ENCODE data around the gene MARCHF3.

The MARCHF3 gene

DNA sequence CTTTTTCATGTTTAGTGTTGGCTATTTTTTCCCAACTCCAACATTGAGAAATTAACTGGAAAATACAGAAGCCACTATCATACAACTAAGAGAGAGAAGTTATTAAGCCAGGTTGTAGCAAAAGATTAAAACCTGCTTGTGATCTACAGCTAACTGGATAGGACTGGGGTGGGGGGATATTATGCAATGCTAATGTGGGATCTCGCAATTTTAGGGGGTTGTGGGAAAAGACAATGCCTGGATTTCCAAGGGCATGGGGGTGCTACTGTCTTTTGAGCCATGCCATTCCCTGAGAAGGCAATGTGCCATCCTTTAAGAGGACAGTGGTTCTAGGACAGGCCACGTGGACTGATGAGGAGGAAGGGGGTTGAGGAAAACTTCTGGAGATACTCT is 46.5 kb downstream of the MARCHF3 start:
- no peak for DNase-seq (ENCODE audit: low read depth, low spot score)

DNA sequence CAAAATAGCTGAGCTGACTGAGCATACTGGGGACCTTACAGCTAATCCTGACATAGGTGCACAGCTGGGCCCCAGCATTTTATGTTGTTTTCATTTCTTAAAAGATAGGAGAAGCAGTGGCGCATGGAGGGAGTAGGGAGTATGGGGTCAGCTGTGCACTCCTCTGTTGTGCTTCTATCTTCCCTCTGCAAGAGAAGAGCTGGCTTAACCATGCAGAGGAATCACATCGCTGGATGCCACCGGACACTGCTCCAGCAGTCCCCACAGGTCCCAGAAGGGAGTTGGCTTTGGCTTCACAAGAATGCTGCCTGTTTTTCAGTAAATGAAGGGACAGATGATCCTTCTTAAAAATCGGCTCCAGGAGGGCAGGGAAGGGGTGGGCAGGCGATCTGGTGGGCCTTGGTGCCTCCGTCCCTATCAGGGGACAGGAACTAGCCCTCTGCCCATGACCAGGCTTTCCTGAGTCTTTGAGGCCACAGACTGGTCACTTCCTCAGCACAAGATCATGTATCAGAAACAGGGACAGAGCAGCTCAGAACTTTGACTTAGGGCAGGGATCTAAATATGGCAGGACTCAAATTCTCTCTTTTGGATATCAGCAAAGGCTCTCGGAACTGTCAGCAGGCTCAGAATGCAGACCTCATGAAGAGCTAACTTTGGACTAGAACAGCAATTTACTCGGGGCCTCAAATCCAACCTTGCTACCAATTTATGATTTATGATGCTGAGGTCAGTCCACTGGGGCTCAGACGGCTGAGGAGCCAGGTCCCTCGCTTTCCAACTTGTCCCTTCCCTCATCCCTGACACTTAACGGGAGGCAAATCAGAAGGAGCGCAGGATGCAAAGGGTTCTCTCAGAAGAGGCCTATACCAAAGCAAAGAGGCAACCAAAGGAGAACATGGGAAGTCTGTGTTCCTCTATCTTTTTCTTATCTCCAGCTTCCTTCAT is 47.2 kb downstream of the MARCHF3 start:
- no peak for DNase-seq (ENCODE audit: low read depth, low spot score)

DNA sequence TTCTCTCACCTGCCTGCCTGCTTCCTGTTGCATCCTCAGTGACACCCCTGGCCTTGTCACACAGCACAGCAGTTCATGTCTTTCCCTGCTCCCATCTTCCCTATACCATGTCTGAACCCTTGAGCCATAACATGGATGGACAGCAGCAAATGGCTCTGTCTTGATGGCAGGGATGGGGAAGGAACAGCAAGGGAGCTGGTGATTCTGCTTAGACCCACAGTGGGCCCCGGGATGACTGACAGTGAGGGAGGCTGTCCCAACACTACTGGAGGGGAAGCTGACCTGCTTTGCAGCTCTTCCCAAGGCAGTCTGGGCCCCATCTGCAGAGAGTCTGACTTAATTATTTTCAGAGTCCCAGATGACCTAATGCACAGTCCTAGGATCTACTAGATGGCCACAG is 48.2 kb downstream of the MARCHF3 start:
- no peak for DNase-seq (ENCODE audit: low read depth, low spot score)

DNA sequence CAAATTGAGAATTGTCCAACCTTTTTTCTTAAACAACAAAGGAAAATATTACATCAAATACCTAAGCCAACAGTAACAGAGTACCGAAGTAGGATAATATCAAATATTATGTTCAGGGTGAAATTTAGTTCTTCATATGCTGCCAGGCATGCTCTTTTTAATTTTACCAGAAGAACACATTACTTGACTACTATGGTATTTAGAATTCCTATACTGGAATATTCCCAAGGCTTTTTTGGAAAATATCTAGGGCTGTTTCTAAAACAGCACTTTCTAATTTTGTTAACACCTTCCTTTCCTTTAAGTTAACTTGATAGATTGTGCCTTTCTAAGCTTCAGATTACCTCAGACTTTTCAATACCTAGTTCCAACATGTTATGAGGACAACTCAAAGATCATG is 48.7 kb downstream of the MARCHF3 start:
- DNase-seq (ENCODE audit: low read depth, low spot score), result no peak

DNA sequence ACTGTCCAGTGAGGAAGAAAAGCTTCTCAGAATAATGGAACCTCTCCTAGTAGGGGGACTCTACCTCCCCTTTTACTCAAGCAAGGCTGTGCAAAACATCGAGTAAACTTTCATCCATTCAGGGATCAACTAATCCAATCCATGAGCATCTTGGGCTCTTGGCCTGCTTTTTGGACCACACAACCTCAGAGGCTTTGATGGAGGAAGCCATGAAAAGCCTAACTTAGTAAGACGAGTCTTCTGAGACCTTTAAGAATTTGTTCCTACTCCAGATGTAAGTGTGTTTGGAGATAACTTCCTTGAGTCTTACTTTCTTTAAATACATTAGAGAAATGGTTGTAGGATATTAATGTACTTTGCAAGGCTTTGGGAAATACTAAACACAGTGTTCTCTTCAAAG is 49.1 kb downstream of the MARCHF3 start:
- DNase-seq (ENCODE audit: low read depth, low spot score), result no peak

DNA sequence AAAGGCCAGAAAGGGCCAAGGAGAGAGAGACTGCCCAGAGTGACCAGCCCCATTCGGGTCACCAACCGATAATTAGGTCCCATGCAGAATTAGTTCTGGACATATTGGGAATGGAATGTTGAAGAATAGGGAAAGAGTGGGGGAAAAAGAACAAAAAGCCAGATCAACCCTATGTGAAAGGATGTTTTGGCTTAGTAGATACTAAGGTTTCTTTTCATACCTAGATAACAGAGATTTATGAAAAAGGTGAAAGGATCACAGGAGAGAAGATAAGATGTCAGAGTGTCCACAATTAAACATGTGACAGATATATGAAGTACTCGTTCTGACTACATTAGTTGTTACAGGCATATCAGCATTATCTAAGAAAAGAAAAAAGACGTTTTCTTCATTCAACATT is 52.1 kb downstream of the MARCHF3 start:
- no peak for DNase-seq (ENCODE audit: low read depth, low spot score)

DNA sequence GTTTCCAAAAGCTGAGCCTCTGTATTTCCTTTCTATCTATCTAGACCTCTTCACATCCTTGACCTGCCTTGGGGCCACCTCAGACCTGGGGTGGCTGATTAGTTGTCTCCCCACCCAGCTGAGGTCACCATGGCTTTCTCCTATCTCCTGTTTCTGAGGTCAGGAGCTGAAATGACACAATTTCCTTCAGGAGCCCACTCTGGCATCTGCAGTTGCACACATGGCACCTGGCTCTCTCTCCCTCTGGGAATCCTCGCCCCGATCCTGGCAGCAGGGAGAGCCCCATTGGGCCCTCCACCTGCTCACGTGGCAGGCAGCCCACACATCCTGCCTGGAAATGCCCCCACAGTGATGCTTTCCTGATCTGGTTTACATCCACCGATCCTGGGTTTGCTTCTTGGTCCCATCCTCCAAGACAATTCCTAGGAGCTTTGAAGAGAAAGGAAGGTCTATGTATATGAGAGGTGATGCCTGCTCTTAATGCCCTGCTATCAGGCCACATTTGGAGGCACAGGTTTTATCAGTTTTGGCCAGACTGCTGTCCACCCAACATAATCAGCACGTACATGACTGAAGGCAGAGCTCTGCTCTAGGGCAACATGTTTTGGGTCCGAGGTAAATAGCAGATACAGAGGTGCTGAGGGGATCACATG is 53.7 kb downstream of the MARCHF3 start:
- no peak for DNase-seq (ENCODE audit: low read depth, low spot score)

DNA sequence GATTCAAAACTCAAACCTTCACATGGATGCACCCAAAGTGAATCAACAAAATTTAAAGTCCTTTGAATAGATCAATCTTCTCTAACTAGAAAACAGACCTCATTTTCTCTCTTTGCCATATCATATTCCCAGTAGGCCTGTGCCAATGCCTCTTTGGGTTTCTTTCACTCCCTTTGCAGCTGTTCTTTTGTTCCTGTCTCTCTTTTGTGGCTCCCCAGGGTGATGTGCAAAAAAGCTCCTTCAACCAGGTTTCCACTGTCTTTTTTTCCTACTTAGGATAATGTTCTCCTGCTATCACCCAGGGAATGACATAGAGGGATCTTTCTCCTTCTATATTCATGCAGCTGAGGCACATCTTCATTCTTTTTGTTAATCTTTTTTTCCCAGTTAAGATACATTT is 54.6 kb downstream of the MARCHF3 start:
- no peak for DNase-seq (ENCODE audit: low read depth, low spot score)

DNA sequence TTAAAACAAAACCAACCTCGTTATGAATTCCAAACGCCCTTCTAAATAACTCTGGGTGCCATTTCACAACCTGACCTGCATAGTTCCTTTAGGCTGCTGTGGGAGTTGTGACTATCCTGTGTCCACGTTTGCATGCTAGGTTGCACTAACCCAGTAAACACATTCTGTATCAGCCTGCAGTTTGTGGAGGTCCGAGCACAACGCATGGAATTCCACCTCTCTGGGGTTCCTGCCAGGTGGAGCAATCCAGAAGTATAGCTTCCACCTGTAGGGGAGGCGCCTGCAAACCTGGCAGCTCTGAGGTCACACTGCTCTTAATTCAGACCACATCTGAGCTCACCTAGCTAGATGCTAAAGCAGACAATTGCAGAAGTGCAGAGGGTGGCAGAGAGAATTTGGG is 57.2 kb downstream of the MARCHF3 start:
- DNase-seq (ENCODE audit: low read depth, low spot score), result no peak

DNA sequence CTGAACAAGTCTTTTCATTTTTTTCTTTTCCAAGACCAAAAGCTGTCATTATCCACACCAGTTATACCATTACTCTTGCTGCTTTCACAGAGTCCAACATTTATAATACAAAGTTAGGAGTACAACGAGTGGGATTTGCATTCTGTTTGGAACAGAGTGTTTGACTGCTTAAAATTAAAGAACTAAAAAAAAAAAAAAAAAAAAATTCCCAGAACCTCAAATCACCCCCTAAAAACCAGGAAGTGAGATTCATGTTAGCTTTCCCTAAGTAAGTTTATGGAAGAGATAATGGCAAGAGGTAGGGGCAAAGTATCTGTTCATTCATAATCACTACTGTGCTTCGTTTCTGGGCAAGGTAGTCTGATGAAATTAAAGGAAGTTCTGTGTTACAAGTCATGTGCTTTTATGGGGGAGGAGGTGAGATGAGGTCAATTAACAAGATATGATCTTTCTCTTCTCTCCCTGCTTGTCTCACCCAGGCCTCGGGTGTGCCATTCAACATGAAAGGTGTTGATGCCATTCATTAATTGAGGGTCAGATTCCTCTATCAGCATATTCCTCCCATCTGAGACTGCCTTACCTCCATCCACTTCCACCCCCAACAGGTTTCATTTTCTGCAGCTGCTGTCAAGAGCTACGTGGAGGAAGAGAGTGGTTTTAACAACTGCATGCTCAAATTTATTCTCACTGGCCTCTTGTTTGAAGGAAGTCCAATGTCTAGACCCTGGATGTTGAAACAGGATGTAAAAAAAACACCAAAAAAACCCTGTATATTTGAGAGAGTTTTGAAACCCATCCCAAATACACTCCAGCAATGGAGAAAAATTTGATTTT is 58.1 kb downstream of the MARCHF3 start:
- no peak for DNase-seq (ENCODE audit: low read depth, low spot score)

DNA sequence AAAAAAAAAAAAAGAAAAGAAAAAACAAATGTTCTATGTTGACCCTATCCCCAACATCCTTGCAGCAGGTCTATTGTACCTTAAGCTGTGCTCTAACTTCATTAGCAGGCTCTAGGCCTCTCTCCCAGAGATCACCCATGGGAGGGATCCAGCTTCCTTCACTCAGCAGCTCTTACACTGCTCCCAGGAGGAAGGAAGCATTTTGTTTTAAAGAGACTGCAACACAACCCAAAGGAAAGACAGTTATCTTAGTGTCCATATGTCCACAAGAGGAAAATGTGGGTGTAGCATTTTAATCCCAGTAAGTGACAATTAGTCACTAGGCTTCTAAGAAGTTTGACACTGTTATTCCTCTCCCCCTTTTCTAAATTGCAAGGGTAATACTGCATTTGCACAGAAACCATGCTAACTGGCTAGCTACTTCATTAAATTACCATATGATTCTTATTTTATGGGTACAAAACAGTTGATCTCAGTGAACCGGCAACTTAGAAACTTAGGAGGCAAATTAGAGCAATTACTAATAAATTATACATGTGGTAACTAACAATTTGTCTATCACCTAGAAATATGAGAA is 58.8 kb downstream of the MARCHF3 start:
- DNase-seq (ENCODE audit: low read depth, low spot score), result no peak

DNA sequence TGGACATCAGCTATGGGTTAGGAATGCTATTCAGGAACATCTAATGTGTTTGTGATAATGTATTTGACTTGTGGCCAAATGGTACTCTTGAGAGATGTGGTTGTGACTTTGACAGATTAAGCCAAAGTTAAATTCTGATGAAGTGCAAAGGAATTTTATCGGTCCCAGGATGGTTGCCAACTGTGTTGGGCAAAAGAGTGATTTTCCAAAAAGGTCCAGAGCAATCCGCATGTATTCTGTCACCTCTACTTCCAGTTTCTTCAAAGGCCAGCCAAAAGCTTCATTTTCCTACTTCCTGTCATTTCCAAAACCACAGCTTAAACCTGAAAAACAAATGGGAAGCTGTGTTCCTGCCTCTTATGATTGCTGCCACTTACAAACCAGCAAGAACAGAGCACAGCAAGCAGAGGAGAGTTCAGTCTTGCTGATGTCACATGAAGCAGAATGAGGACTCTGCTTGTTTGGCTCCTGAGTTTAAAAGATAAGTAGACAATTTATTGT is 59.8 kb downstream of the MARCHF3 start:
- no peak for DNase-seq (ENCODE audit: low read depth, low spot score)

DNA sequence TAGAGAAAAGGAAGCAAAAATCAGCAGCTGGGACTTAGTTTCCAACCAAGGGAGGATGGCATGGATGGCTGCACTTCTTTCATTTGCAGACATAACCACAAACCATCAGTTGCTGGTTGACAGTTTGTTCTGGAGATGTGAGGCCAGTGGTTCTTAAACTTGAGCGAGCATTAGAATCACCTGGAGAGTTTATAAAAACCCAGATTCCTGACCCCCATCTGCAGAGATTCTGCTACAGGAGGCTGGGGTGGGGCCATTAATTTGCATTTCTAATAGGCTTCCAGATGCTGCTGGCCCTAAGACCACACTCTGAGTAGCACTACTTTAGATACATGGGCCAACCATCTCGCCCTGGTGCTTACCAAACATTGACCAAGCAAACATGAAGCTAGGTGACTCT is 60.8 kb downstream of the MARCHF3 start:
- no peak for DNase-seq (ENCODE audit: low read depth, low spot score)

DNA sequence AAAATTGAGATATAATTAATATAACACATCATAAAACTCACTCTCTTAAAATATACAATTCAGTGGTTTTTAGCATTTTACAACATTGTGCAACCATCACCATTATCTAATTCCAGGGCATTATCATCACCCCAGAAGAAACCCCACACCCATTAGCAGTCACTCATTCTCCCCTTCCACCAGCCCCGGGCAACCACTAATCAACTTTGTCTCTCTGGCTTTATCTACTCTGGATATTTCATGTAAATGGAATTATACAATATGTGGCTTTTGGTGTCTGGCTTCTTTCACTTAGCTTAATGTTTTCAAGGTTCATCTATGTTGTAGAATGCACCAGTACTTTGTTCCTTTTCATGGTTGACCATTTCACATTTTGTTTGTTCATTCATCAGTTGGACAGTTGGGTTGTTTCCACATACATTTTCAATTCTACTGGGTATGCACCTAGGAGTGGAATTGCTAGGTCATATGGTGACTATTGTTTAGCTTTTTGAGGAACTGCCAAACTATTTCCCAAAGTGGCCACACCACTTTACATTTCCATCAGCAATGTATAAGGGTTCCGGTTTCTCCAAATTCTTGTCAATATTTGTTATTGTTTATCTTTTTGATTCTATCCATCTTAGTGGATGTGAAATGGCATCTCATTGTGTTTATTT is 62.4 kb downstream of the MARCHF3 start:
- DNase-seq (ENCODE audit: low read depth, low spot score), result no peak

DNA sequence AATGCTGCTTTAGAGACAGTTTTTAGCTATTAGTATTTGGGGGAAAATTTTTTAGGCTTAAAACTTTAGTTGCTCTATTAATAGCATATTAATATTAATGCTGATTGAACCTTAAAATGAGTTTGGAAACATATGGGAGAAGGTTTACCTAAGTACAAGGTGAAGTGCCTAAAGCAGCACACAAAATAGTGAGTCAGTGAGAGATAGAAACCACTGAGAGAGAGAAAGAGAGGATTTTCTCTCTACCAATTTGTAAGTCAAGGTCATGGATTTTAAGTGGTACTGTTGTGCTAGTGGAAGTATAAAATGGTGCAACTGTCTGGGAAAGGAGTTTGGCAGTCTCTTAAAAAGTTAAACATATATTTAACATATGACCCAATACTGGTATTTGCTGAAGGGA is 64.9 kb downstream of the MARCHF3 start:
- DNase-seq (ENCODE audit: low read depth, low spot score), result no peak

DNA sequence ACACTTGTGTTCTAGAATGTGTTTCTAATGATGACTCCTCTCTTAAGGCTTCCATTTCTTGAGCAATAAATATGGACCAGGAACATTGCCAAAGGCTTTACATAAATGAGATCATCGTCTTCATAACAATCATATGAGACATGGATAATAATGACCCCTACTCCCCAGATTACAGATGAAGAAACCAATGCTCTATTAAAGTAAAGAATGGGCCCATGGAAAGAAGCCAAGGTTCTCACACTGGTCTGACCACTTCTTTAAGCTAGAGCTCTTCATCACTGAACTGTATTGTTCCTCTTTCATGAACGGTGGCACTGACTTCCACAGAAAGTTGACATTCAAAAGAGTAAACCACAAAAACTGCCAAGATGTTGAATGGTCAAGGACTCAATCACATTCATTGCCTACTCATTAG is 65.3 kb downstream of the MARCHF3 start:
- DNase-seq (ENCODE audit: low read depth, low spot score), result no peak

DNA sequence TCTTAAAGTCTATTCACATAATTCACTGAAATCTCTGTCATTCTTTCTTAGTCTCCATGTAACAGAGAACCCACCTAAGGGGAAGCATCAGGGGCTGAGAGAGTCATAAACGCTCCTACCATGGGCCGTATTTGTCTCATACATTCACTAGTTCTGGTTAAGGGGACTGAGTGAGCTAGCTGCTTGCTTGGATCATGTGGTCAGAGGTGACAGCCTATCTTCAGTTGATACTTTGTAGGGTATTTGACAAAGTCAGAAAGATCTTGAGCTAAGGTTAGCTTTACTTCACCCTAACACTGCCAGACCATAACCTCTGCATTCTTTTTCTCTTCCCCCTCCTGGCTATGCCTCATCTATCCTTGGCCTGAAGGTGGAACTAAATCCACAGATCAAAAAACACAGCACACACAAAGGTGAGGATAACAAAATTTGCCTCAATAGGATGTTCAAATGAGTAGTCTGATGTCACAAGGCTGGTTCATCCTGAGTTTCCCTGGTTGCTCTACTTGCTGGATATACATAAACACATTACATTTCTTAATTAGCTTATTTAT is 66.5 kb downstream of the MARCHF3 start:
- DNase-seq (ENCODE audit: low read depth, low spot score), result no peak

DNA sequence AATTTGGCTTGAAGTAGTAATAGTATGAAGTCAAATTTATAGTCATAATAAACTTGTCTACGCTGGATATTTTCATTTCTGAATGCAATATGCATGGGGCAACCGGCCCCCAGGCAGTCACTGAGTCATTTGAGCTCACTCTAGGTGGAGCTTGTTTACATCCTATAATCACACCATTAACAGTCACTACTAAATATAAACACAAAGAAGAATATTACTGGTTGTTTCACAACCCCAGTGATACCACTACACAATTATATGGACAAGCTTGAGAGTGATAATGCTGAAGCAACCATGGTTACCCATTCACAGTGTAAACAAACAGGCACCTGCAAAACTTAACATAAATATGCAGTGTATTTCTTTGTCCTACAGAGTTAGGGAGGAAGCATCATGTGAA is 68.7 kb downstream of the MARCHF3 start:
- no peak for DNase-seq (ENCODE audit: low read depth, low spot score)

DNA sequence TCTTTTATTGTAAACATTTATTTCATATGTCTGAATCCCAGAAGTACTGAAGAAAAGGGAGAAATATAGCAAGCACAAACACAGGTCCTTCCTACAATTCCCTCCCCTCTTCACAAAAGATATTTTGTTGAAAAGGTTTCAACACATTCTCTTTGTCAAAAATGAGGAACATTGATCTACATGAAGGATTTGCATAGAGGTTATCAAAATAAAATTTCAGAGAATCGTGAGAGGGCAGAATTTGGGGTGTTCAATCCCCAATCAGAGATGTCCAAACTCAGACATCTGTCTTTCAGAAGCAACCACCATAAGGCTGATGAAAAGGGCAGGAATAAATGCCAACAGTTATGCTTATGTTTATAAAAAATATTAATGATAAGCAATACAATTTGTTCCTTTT is 69.2 kb downstream of the MARCHF3 start:
- no peak for DNase-seq (ENCODE audit: low read depth, low spot score)

DNA sequence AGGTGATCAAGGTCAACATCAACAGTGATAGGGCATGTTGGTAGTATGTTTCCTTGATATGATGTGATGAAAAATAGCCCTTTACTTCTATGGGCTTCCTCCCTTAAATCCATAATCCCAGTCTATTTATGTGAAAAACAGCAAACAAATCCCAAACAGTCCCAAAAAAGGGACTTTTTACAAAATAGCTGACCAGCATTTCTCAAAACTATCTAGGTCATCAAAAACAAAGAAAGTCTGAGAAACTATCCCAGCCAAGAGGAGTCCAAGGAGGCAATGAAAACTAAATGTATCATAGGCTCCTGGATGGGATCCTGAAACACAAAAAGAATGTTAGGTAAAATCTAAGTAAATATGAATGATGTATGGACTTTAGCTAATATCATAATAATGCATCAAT is 71.2 kb downstream of the MARCHF3 start:
- DNase-seq (ENCODE audit: low read depth, low spot score), result no peak

DNA sequence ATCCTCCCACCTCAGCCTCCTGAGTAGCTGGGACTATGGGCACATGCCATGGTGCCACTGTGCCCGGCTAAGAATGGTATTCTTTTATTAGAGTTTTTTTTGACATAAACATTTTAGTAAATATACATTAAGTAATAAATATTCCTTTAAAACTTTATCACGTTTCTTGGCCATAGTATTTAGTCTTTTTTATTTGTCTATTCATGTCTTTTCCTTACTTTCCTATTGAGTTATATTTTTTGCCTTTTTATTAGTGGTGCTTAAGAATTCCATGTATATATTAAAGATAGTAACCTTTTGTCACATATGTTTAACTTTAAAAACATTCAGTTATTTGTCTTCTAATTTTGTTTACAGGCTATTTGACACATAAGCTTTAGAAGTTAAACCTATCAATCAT is 73.4 kb downstream of the MARCHF3 start:
- no peak for DNase-seq (ENCODE audit: low read depth, low spot score)
